OCI-LY7 (cell line): ENCODE results near the gene CARD16. TPM values are rescaled to one million over a fixed set of nuclear protein-coding genes. Genes with fewer than 3 reads are reported as not detected.

Source experiments
- BruUV-seq: library from RNA; stranded (reverse); fragments of 400-500 nt; replicated peaks from 2 replicates; lab custom pipeline; 2021; lab: Mats Ljungman, UMichigan
- CTCF ChIA-PET: fragments of 300-600 bp; sonication (Branson Sonifier 250); formaldehyde crosslinking; loops from one replicate; lab custom pipeline; 2022; ENCODE audit warnings: antibody characterized with exemption; ENCODE audit not compliant: unreplicated experiment; lab: Charles Lee
- POLR2A ChIA-PET: fragments of 300-600 bp; sonication (Branson Sonifier 250); formaldehyde crosslinking; loops from one replicate; lab custom pipeline; 2022; ENCODE audit warnings: antibody characterized with exemption; lab: Charles Lee
- DNase-seq: peaks from one replicate; pipeline ENCODE4 v3.0.0-alpha.2; 2015; ENCODE audit warnings: low spot score
- H2AFZ ChIP-seq: fragments of 200-600 bp; sonication (generic), shearing (Covaris generic); 2 replicates; pipeline ENCODE4 v1.6.1; 2014; ENCODE audit warnings: mild to moderate bottlenecking, antibody characterized with exemption, low read length, moderate library complexity
- H3K27ac ChIP-seq: fragments of 200-600 bp; sonication (generic); 2 replicates; pipeline ENCODE4 v1.5.1; 2014; ENCODE audit warnings: mixed run types, low read depth, mild to moderate bottlenecking, moderate library complexity, low read length, inconsistent platforms; ENCODE audit not compliant: poor library complexity, severe bottlenecking
- H3K36me3 ChIP-seq: fragments of 200-600 bp; sonication (generic); 2 replicates; pipeline ENCODE4 v1.6.1; 2014; ENCODE audit warnings: mild to moderate bottlenecking, antibody characterized with exemption, low read length, moderate library complexity, mixed read lengths; ENCODE audit not compliant: insufficient read depth
- H3K4me1 ChIP-seq: fragments of 200-600 bp; sonication (generic); 2 replicates; pipeline ENCODE4 v1.5.1; 2014; ENCODE audit warnings: mild to moderate bottlenecking, low read length; ENCODE audit not compliant: insufficient read depth, poor library complexity, severe bottlenecking
- H3K4me2 ChIP-seq: fragments of 200-600 bp; sonication (generic); 2 replicates; pipeline ENCODE4 v1.6.1; 2014; ENCODE audit warnings: mild to moderate bottlenecking, low read length
- H3K4me3 ChIP-seq: fragments of 200-600 bp; sonication (generic); 2 replicates; pipeline ENCODE4 v1.5.1; 2014; ENCODE audit warnings: mild to moderate bottlenecking, low read depth, low read length; ENCODE audit not compliant: poor library complexity, severe bottlenecking
- H3K79me2 ChIP-seq: fragments of 200-600 bp; sonication (generic); 2 replicates; pipeline ENCODE4 v1.6.1; 2016; ENCODE audit warnings: low read depth, mild to moderate bottlenecking, low read length, moderate library complexity, mixed read lengths; ENCODE audit not compliant: insufficient read depth
- H3K9me2 ChIP-seq: fragments of 200-600 bp; sonication (generic); 2 replicates; pipeline ENCODE4 v1.6.1; 2016; ENCODE audit warnings: mild to moderate bottlenecking, low read length, mixed read lengths; ENCODE audit not compliant: insufficient read depth
- H3K9me3 ChIP-seq: fragments of 200-600 bp; sonication (generic); 2 replicates; pipeline ENCODE4 v1.6.1; 2014; ENCODE audit warnings: mild to moderate bottlenecking, mixed run types, low read length, mixed read lengths
- H4K20me1 ChIP-seq: fragments of 200-600 bp; sonication (generic); 2 replicates; pipeline ENCODE4 v1.6.1; 2014; ENCODE audit warnings: mild to moderate bottlenecking, antibody characterized with exemption, low read length, moderate library complexity, mixed read lengths; ENCODE audit not compliant: insufficient read depth
- EZH2phosphoT487 ChIP-seq: fragments of 200-600 bp; sonication (generic); IDR thresholded peaks from 2 replicates; pipeline ENCODE4 v1.6.1; 2018; ENCODE audit warnings: low read depth, borderline replicate concordance, mild to moderate bottlenecking, mixed run types, antibody characterized with exemption, low read length, moderate library complexity, mixed read lengths
- intact Hi-C: fragments of 100-400 bp; cut with micrococcal nuclease; formaldehyde crosslinking; loops from one replicate; pipeline ENCODE4 v1.10.0; 2022; ENCODE audit not compliant: unreplicated experiment
- total RNA-seq, 2 experiments: library from RNA; depleted of rRNA in 1 of 2; stranded (reverse); fragments of >200 nt in 1 of 2; shearing (Covaris generic) in 1 of 2; gene quantifications; 2 replicates each; pipeline ENCODE4 v1.2.3, GENCODE V29; 2014 to 2022
- TF ChIP-seq, protein P1 (sequence below): fragments of 200-600 bp; sonication (generic); conservative IDR thresholded peaks from 2 replicates; pipeline ENCODE4 v1.5.1; 2014; ENCODE audit warnings: mild to moderate bottlenecking, antibody characterized with exemption, low read length, moderate library complexity, mixed read lengths

CARD16 gene
- total RNA-seq, 2 experiments from 2014 or later = 0.42 to 0.44 TPM

- Histone ChIP-seq H3K4me3 (no peak overlapping the region), H3K4me2 (no peak overlapping the region), H3K9me2 (no peaks in the 10 kb centered on the region), H3K36me3 (no peaks in the 10 kb centered on the region), H4K20me1 (no peaks in the 10 kb centered on the region), H3K27ac (no peak overlapping the region), H2AFZ (no peak overlapping the region), H3K4me1 (no peaks in the 10 kb centered on the region), H3K79me2 (no peaks in the 10 kb centered on the region), H3K9me3 (no peaks in the 10 kb centered on the region)
- BruUV-seq = no TSS peak
- TF ChIP-seq, protein P1, sequence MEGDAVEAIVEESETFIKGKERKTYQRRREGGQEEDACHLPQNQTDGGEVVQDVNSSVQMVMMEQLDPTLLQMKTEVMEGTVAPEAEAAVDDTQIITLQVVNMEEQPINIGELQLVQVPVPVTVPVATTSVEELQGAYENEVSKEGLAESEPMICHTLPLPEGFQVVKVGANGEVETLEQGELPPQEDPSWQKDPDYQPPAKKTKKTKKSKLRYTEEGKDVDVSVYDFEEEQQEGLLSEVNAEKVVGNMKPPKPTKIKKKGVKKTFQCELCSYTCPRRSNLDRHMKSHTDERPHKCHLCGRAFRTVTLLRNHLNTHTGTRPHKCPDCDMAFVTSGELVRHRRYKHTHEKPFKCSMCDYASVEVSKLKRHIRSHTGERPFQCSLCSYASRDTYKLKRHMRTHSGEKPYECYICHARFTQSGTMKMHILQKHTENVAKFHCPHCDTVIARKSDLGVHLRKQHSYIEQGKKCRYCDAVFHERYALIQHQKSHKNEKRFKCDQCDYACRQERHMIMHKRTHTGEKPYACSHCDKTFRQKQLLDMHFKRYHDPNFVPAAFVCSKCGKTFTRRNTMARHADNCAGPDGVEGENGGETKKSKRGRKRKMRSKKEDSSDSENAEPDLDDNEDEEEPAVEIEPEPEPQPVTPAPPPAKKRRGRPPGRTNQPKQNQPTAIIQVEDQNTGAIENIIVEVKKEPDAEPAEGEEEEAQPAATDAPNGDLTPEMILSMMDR = no peak
- no peak for TF ChIP-seq EZH2phosphoT487
- intact Hi-C loops = no loop called here
- POLR2A ChIA-PET = interaction anchor here (0.6 kb wide), 1 partner anchor 159 kb away, joined by 3 read pairs; no protein-coding TSS in a partner anchor
- DNase-seq = no peak
- CTCF ChIA-PET = no interaction called here
These were observed 50.1 kb downstream of the CARD16 start for GRCh38 chr11:104995001-104995408.

- H3K27ac ChIP-seq = no peak overlapping the region
- BruUV-seq = no TSS peak
- ChIA-PET POLR2A (no interaction called here), CTCF (no interaction called here)
- no peaks in the 10 kb centered on the region for H3K9me2 ChIP-seq
- TF ChIP-seq, protein P1 = no peak
- TF ChIP-seq EZH2phosphoT487 = no peak
- H3K9me3 ChIP-seq = no peaks in the 10 kb centered on the region
- H4K20me1 ChIP-seq = no peaks in the 10 kb centered on the region
- H3K79me2 ChIP-seq = no peaks in the 10 kb centered on the region
- H3K4me2 ChIP-seq = no peak overlapping the region
- no peak overlapping the region for H3K4me3 ChIP-seq
- H3K4me1 ChIP-seq = no peaks in the 10 kb centered on the region
- intact Hi-C loops = no loop called here
- H2AFZ ChIP-seq = no peak overlapping the region
- no peaks in the 10 kb centered on the region for H3K36me3 ChIP-seq
- DNase-seq = no peak
These were observed 52.4 kb downstream of the CARD16 start for GRCh38 chr11:104992781-104993180.

GRCh38 chr11:104991994-104992393 is 53.1 kb downstream of the CARD16 start:
- Histone ChIP-seq H4K20me1 (no peaks in the 10 kb centered on the region), H3K27ac (no peak overlapping the region), H3K9me2 (no peaks in the 10 kb centered on the region), H2AFZ (no peak overlapping the region), H3K4me3 (no peak overlapping the region), H3K79me2 (no peaks in the 10 kb centered on the region), H3K36me3 (no peaks in the 10 kb centered on the region), H3K4me1 (no peaks in the 10 kb centered on the region), H3K9me3 (no peaks in the 10 kb centered on the region), H3K4me2 (no peak overlapping the region)
- no peak for DNase-seq
- BruUV-seq = no TSS peak
- ChIA-PET POLR2A (no interaction called here), CTCF (no interaction called here)
- no peak for TF ChIP-seq EZH2phosphoT487
- TF ChIP-seq, protein P1 = no peak
- intact Hi-C loops = no loop called here

Other genes with a start within 250 kb of the CARD16 start
- not detected in 2 replicates for gene CASP12, start 146.9 kb downstream of the CARD16 start, total RNA-seq (2014; rRNA removed; shearing (Covaris generic))
- gene CASP12, start 146.9 kb downstream of the CARD16 start, total RNA-seq (2022) = not detected in 2 replicates
- 0.28 and 0.88 TPM in 2 replicates for gene CASP4, start 76.8 kb downstream of the CARD16 start, total RNA-seq (2014; rRNA removed; shearing (Covaris generic))
- gene CASP4, start 76.8 kb downstream of the CARD16 start, total RNA-seq (2022) = 1.4 and 1.6 TPM in 2 replicates
- not detected in 2 replicates for gene CASP5, start 22.2 kb downstream of the CARD16 start, total RNA-seq (2014; rRNA removed; shearing (Covaris generic))
- gene CASP5, start 22.2 kb downstream of the CARD16 start, total RNA-seq (2022) = not detected in 2 replicates
- 0.26 TPM in 1 of 2 replicates, not detected in the other for gene CASP1, start 10.2 kb downstream of the CARD16 start, total RNA-seq (2014; rRNA removed; shearing (Covaris generic))
- gene CASP1, start 10.2 kb downstream of the CARD16 start, total RNA-seq (2022) = 0.99 TPM in 1 of 2 replicates, not detected in the other
- not detected in 2 replicates for gene CARD18, start 94.4 kb upstream of the CARD16 start, total RNA-seq (2014; rRNA removed; shearing (Covaris generic))
- not detected in 2 replicates for gene CARD18, start 94.4 kb upstream of the CARD16 start, total RNA-seq (2022)